Ammon's horn (tissue), 1 donor: ENCODE measurements around the gene PLXNA4.
A peak's percentile ranks its signal among the peaks of the same experiment; 100 is the strongest.

Experiments used
- DNase-seq: peaks from one replicate; pipeline ENCODE4 v3.0.0-alpha.2; 2016; ENCODE audit warnings: low spot score

The PLXNA4 gene

GRCh38 chr7:132536654-132537395 is 39.4 kb downstream of the PLXNA4 start:
- DNase-seq = no peak

- DNase-seq = no peak
These were observed 42.4 kb downstream of the PLXNA4 start for GRCh38 chr7:132533916-132534315.

- no peak for DNase-seq
These were observed 44.0 kb downstream of the PLXNA4 start for GRCh38 chr7:132532281-132532680.

GRCh38 chr7:132531562-132531961 is 44.7 kb downstream of the PLXNA4 start:
- DNase-seq = no peak

GRCh38 chr7:132528695-132529094 is 47.6 kb downstream of the PLXNA4 start:
- DNase-seq = no peak

GRCh38 chr7:132527467-132528410 is 48.5 kb downstream of the PLXNA4 start:
- no peak for DNase-seq

GRCh38 chr7:132526111-132526740 is 50.0 kb downstream of the PLXNA4 start:
- no peak for DNase-seq

GRCh38 chr7:132521423-132521822 is 54.8 kb downstream of the PLXNA4 start:
- no peak for DNase-seq

GRCh38 chr7:132520591-132521280 is 55.5 kb downstream of the PLXNA4 start:
- no peak for DNase-seq

- peak; percentile 47 for DNase-seq
These were observed 56.3 kb downstream of the PLXNA4 start for GRCh38 chr7:132519936-132520335.

- peak; percentile 21 for DNase-seq
These were observed 57.5 kb downstream of the PLXNA4 start for GRCh38 chr7:132518839-132519173.

- no peak for DNase-seq
These were observed 58.0 kb downstream of the PLXNA4 start for GRCh38 chr7:132518102-132518838.

GRCh38 chr7:132516042-132516840 is 60.0 kb downstream of the PLXNA4 start:
- peak; percentile 30 for DNase-seq

GRCh38 chr7:132515181-132515580 is 61.1 kb downstream of the PLXNA4 start:
- no peak for DNase-seq

GRCh38 chr7:132514430-132514829 is 61.8 kb downstream of the PLXNA4 start:
- no peak for DNase-seq

- no peak for DNase-seq
These were observed 64.3 kb downstream of the PLXNA4 start for GRCh38 chr7:132511921-132512320.

- no peak for DNase-seq
These were observed 64.9 kb downstream of the PLXNA4 start for GRCh38 chr7:132511387-132511786.

- DNase-seq = no peak
These were observed 66.6 kb downstream of the PLXNA4 start for GRCh38 chr7:132509643-132510042.

GRCh38 chr7:132508724-132509353 is 67.4 kb downstream of the PLXNA4 start:
- DNase-seq = peak; percentile 59

GRCh38 chr7:132504852-132505251 is 71.4 kb downstream of the PLXNA4 start:
- DNase-seq = no peak
